CD4-positive, alpha-beta T cell treated with Interleukin-4 for 1 hour (primary cell): ENCODE measurements around the gene REX1BD.

Experiments
- DNase-seq, 2 donors: peaks; one replicate each; pipeline ENCODE4 v3.0.0-alpha.2; 2020 to 2022

REX1BD gene

GRCh38 chr19:18618236-18618635, 29.6 kb downstream of the REX1BD start:
- DNase-seq: no peak

- no peak for DNase-seq
Measured at GRCh38 chr19:18620311-18620710, 31.7 kb downstream of the REX1BD start.

- DNase-seq: no peak
Measured at GRCh38 chr19:18620902-18621301, 32.3 kb downstream of the REX1BD start.

DNA sequence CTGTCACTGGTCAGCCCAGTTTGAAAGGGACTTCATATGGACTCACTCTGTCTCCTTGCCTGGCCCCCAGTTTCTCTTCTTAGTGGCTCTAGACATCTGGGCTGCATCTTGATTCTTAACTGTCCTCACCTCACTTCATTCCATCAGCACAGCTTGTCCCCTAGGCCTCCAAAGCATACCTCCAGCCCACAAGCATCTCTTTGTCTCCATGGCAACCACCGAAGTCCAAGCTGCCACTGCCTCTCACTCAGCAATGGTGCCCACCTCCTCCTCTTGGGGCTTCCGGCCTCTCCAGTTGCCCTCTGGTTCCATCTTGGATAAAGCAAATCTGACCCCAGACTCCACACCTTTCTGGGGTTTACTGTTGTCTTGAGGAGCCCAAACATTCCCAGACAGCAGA, 38.3 kb downstream of the REX1BD start:
- no peak for DNase-seq

DNA sequence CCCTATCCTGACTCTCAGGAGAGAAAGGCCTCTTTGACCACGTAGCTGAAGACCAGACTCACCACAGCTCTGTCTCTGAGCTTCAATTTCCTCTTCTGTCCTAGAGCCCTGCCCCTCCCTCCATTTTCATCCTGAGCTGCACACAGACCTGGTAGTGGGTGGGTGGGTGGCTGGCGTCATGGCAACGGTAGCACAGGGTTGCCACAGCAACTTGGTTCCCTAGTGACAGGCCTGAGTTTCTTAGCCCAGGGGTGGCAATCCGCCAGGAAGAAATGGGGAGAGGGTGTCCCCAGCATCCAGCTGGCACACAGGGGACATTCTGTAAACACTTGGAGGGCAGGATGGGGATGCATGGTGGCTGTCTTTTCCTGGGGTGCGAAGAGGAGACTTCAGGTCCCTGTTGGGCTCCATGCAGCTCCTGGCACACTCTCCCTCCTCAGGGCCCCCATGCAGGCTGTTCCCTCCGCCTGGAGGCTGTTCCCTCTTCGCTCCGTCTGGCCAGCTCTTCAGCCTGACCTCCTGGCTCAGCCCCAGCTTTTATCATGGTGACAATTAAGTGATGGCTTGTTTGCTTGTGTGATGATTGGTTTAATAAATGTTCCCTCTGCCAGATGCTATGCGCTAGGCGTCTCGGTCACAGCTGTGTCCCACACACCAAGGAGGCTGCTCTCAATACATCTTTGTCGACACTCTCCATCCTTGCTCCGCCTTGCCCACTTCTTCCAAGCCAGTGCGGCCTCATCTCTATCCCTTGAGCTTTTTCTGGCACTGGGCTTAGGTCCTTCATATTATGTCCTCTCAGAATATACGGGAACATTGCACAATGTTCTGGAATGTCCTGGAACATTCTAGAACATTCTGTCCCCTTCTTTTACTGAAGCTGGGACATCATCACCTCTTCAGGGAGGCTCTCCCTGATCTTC, 40.8 kb downstream of the REX1BD start:
- DNase-seq: no peak

DNA sequence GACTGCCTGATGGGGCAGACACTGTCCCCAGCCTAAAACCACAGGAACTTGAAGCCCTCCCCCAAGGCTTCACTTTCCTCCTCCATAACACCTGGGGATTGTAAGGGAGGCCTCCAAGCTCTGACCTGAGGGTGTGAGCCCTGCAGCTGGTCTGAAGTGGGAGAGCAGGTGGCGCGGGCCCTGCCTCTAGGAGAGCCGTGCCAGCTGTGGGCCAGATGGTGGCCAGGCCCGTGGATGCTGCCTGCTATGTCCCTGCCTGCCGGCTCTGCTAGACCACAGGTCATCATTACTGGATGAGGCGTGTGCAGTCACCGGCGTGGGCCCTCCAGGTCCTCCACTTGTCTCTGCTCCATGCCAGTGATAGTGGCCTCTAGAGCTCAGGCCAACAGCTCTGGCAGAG, 44.7 kb downstream of the REX1BD start:
- no peak for DNase-seq

GRCh38 chr19:18634612-18635297, 46.2 kb downstream of the REX1BD start:
- no peak for DNase-seq

DNA sequence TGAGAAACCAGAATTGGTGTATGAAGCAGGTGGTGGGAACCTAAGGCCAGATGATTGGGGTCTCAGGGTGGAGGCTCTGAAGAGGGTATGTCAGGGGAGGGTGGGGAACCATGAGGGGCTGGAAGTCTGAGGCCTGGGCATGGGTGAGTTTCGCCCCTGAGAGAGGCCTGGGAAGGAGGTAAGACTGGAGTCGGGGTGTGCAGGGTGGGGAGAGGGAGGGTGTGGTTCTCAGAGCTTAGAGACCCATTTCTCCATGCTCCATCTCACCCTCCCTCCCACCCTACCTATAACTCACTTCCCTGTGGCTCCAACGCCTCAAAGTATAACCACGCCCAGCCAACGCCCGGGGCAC, 47.2 kb downstream of the REX1BD start:
- DNase-seq: no peak

DNA sequence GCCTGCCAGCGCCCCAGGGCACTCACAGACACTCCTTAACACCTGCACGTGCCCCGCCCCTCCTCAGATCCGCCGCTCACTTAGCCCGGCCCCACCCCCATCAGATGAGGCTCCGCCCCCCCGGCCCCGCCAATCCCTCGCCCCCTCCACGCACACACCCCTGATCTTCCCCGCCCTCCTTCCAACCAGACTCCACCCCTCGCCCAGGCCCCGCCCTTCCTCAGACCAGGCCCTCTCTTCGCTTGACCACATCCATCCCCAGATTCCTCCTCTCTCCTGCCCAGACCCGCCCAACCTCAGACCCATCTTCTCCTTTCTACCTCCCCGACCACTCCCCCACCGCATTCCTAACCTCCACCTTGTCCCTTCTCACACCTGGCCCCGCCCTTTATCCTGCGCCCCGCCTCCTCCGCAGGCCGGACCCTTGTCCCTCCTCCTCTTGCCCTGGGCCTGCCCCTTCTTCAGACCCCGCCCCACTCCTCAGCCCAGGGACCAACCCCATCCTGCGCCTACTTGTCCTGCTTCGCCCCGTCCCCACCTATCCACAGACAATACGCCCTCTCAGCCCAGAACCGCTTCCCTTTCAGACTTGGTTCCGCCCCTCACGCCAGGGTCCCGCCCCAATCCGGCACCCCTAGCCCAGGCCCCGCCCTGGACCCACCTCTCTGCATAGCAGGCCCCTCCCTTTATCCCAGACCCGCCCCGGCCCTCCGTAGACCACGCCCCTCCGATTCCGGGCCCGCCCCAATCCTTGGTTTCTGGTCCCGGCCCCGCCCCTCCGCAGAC, 47.8 kb downstream of the REX1BD start:
- peak; percentile 98 for DNase-seq

DNA sequence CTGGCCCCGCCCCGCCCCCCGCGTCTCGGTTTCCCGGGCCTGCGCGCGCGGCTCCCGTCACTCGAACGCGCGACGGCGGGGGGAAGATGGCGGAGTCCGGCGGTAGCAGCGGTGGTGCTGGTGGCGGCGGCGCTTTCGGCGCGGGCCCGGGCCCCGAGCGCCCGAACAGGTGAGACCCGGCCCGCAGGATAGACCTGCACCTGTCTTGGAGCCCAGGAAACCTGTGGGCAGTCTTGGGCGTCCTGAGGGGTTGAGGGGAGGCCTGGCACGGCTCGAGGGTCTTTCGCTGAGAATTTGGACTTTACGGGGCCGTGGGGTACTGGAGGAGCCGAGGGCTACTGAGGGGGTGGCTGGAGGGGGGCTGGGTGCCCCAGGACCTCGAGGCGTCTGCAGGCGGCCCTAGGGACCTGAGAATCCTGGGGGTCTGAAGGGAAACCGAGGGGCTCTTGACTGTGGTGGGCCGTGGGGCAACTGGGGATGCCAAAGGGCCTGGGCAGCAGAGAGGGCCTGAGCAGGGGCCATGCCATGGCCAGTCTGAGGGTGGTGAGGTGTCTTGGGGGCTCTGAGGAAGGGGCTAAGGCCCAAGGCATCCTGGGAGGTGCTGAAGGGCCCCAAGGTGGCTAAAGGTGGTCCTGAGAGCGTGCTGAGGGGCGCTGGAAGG, 48.5 kb downstream of the REX1BD start, which contains the start of gene KLHL26:
KLHL26 (plus strand) TSS at position 60 of the 661 bp plus-strand sequence; CDS start at position 87, 27 bp downstream.
- no peak for DNase-seq

- peak in 1 of 2 donors; percentile 17 for DNase-seq
Measured at GRCh38 chr19:18637673-18638630, 49.4 kb downstream of the REX1BD start.

GRCh38 chr19:18639706-18640243, 51.2 kb downstream of the REX1BD start:
- DNase-seq: no peak
